ENCODE results near the gene FBXO42. TPM values are rescaled to one million over a fixed set of nuclear protein-coding genes. Genes with fewer than 3 reads are reported as not detected.

FBXO42 gene
- total and polyA plus RNA-seq, 2 of the 13 experiments (the other 11 are each of a cell fraction or from before 2014, with no cell fraction given) = 7.6 to 17.5 TPM

- H3K9me3 ChIP-seq (ENCODE audit: low read length) = no peaks in the 10 kb centered on the region
- CTCF ChIA-PET (ENCODE audit: low intra/inter-chr PET ratio, low total read pairs) = no interaction called here
- H3K27ac ChIP-seq (ENCODE audit: extremely low read length, insufficient read depth, low read length) = no peak overlapping the region
- H2AFZ ChIP-seq (ENCODE audit: low read length) = no peak overlapping the region
- no peak overlapping the region for H3K4me3 ChIP-seq (replicated peaks in 1 of 3; ENCODE audit: insufficient read depth in 1 of 3, low read depth in 2 of 3, low read length in 3 of 3)
- no peaks in the 10 kb centered on the region for H4K20me1 ChIP-seq (ENCODE audit: insufficient read depth, low read length)
- H3K79me2 ChIP-seq (ENCODE audit: insufficient read depth, low read length) = no peaks in the 10 kb centered on the region
- intact Hi-C loops (cut with micrococcal nuclease; ENCODE audit: unreplicated experiment) (no loop called here), in situ Hi-C loops (cut with HindIII; ENCODE audit: extremely low pct_ligation_motif_present, low pct_unique_long_range_greater_than_20kb) (no loop called here)
- no peak for DNase-seq (ENCODE audit: low spot score)
- H3K36me3 ChIP-seq (replicated peaks in 1 of 2; ENCODE audit: control insufficient read depth in 1 of 2, insufficient read depth in 2 of 2, low read length in 2 of 2) = no peaks in the 10 kb centered on the region
- WGBS (ENCODE audit: low lambda C conversion rate) = 67% methylated on average over 3 of the region's 3 CpGs
- H3K27me3 ChIP-seq (ENCODE audit: control insufficient read depth in 1 of 2, insufficient read depth in 2 of 2, low read length in 2 of 2) = peaks cover 5 to 7% of the 10 kb centered on the region in 2 experiments; a peak in 2 of 5 replicates
- no peak for ATAC-seq
- BruUV-seq (replicated peaks) = no TSS peak
- H3K4me2 ChIP-seq (ENCODE audit: low read depth, low read length) = no peak overlapping the region
- peaks cover 21% of the 10 kb centered on the region for H3K4me1 ChIP-seq (ENCODE audit: insufficient read depth, low read length)
- no peak for FAIRE-seq
- H3K9ac ChIP-seq (ENCODE audit: insufficient read depth, low read depth, low read length) = no peak overlapping the region
- POLR2A ChIA-PET = no interaction called here
- no peak for TF ChIP-seq ZNF232 (CRISPR knock-in tag; IDR thresholded peaks at IDR 0.05; ENCODE audit: borderline replicate concordance)
- TF ChIP-seq ZNF142 (CRISPR knock-in tag; IDR thresholded peaks at IDR 0.05) = no peak
- TF ChIP-seq, protein P1, sequence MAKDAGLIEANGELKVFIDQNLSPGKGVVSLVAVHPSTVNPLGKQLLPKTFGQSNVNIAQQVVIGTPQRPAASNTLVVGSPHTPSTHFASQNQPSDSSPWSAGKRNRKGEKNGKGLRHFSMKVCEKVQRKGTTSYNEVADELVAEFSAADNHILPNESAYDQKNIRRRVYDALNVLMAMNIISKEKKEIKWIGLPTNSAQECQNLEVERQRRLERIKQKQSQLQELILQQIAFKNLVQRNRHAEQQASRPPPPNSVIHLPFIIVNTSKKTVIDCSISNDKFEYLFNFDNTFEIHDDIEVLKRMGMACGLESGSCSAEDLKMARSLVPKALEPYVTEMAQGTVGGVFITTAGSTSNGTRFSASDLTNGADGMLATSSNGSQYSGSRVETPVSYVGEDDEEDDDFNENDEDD (CRISPR knock-in tag; IDR thresholded peaks at IDR 0.05; ENCODE audit: borderline replicate concordance) = no peak
- no peak for TF ChIP-seq NR3C1 (CRISPR knock-in tag; IDR thresholded peaks at IDR 0.05)
- TF ChIP-seq YY1 (IDR thresholded peaks at IDR 0.05; ENCODE audit: insufficient read depth, insufficient replicate concordance, low read depth, low read length) = no peak
- no peak for TF ChIP-seq SMAD9 (CRISPR knock-in tag; IDR thresholded peaks at IDR 0.05)
- TF ChIP-seq ATRX (CRISPR knock-in tag; IDR thresholded peaks at IDR 0.05; ENCODE audit: borderline replicate concordance) = no peak
- no peak for TF ChIP-seq MED13 (CRISPR knock-in tag; IDR thresholded peaks at IDR 0.05)
- TF ChIP-seq, protein P2, sequence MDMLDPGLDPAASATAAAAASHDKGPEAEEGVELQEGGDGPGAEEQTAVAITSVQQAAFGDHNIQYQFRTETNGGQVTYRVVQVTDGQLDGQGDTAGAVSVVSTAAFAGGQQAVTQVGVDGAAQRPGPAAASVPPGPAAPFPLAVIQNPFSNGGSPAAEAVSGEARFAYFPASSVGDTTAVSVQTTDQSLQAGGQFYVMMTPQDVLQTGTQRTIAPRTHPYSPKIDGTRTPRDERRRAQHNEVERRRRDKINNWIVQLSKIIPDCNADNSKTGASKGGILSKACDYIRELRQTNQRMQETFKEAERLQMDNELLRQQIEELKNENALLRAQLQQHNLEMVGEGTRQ (IDR thresholded peaks at IDR 0.05; ENCODE audit: low read depth, low read length) = no peak
- TF ChIP-seq, protein P2 (CRISPR knock-in tag; IDR thresholded peaks at IDR 0.05; ENCODE audit: borderline replicate concordance) = no peak
- no peak for TF ChIP-seq RORA (CRISPR knock-in tag; IDR thresholded peaks at IDR 0.05)
- TF ChIP-seq, protein P3, sequence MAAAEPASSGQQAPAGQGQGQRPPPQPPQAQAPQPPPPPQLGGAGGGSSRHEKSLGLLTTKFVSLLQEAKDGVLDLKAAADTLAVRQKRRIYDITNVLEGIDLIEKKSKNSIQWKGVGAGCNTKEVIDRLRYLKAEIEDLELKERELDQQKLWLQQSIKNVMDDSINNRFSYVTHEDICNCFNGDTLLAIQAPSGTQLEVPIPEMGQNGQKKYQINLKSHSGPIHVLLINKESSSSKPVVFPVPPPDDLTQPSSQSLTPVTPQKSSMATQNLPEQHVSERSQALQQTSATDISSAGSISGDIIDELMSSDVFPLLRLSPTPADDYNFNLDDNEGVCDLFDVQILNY (CRISPR knock-in tag; conservative IDR thresholded peaks at IDR 0.05) = no peak
Observed at GRCh38 chr1:16203550-16203949, 148.7 kb downstream of the FBXO42 start.
